ENCODE measurements around the gene COL10A1.

- TF ChIP-seq CTCF (IDR thresholded peaks at IDR 0.05) (peak in 4 of 6 experiments; percentile 20 to 58 (median 52)), POLR2A (IDR thresholded peaks at IDR 0.05) (no peak)
These were observed 28.7 kb downstream of the COL10A1 start for GRCh38 chr6:116096979-116097816.

Data from Peyer's patch (tissue), 4 donors.